ENCODE measurements around the gene GET4. TPM values are rescaled to one million over a fixed set of nuclear protein-coding genes. Genes with fewer than 3 reads are reported as not detected.

Gene GET4
- total and polyA plus RNA-seq, 2 experiments from 2014 or later: 48.3 to 102 TPM

GRCh38 chr7:909358-910329 is 33.3 kb downstream of the GET4 start:
- 54% methylated on average over 53 of the region's 58 CpGs for WGBS (ENCODE audit: low lambda C conversion rate, missing lambda C conversion rate)
- Histone ChIP-seq H3K27ac (peak overlapping the region; percentile 57), H3K4me3 (no peak overlapping the region), H3K9me3 (ENCODE audit: low read depth) (no peaks in the 10 kb centered on the region), H3K9me2 (replicated peaks; ENCODE audit: insufficient read depth) (no peaks in the 10 kb centered on the region), H3K79me2 (no peaks in the 10 kb centered on the region), H3K27me3 (peaks cover 6% of the 10 kb centered on the region), H3K4me1 (ENCODE audit: insufficient read depth) (peaks cover 7% of the 10 kb centered on the region), H3K36me3 (replicated peaks; ENCODE audit: insufficient read depth, low read depth) (no peaks in the 10 kb centered on the region), H4K20me1 (ENCODE audit: insufficient read depth, poor library complexity, severe bottlenecking) (no peaks in the 10 kb centered on the region), H2AFZ (no peak overlapping the region), H3K4me2 (peak overlapping the region; percentile 77)
- TF ChIP-seq CTCF (IDR thresholded peaks at IDR 0.05; ENCODE audit: poor library complexity): no peak
- TF ChIP-seq EZH2phosphoT487 (IDR thresholded peaks at IDR 0.05; ENCODE audit: low read depth, severe bottlenecking, unreplicated experiment): no peak
- no peak for TF ChIP-seq EZH2 (IDR thresholded peaks at IDR 0.05; ENCODE audit: borderline replicate concordance)
- peak; percentile 65 for DNase-seq (ENCODE audit: low spot score)

GRCh38 chr7:910441-910861 is 34.1 kb downstream of the GET4 start:
- Histone ChIP-seq H3K27me3 (peaks cover under 1% of the 10 kb centered on the region), H3K9me2 (replicated peaks; ENCODE audit: insufficient read depth) (no peaks in the 10 kb centered on the region), H3K4me3 (no peak overlapping the region), H4K20me1 (ENCODE audit: insufficient read depth, poor library complexity, severe bottlenecking) (no peaks in the 10 kb centered on the region), H3K4me1 (ENCODE audit: insufficient read depth) (peaks cover 7% of the 10 kb centered on the region), H3K4me2 (no peak overlapping the region), H2AFZ (no peak overlapping the region), H3K79me2 (no peaks in the 10 kb centered on the region), H3K27ac (no peak overlapping the region), H3K9me3 (ENCODE audit: low read depth) (no peaks in the 10 kb centered on the region), H3K36me3 (replicated peaks; ENCODE audit: insufficient read depth, low read depth) (no peaks in the 10 kb centered on the region)
- TF ChIP-seq CTCF (IDR thresholded peaks at IDR 0.05; ENCODE audit: poor library complexity): no peak
- no peak for TF ChIP-seq EZH2 (IDR thresholded peaks at IDR 0.05; ENCODE audit: borderline replicate concordance)
- no peak for TF ChIP-seq EZH2phosphoT487 (IDR thresholded peaks at IDR 0.05; ENCODE audit: low read depth, severe bottlenecking, unreplicated experiment)
- WGBS (ENCODE audit: low lambda C conversion rate, missing lambda C conversion rate): 92% methylated on average over 11 of the region's 11 CpGs
- no peak for DNase-seq (ENCODE audit: low spot score)

- no peak for DNase-seq (ENCODE audit: low spot score)
- no peaks in the 10 kb centered on the region for H3K36me3 ChIP-seq (replicated peaks; ENCODE audit: insufficient read depth, low read depth)
- H3K79me2 ChIP-seq: no peaks in the 10 kb centered on the region
- TF ChIP-seq CTCF (IDR thresholded peaks at IDR 0.05; ENCODE audit: poor library complexity) (no peak), EZH2 (IDR thresholded peaks at IDR 0.05; ENCODE audit: borderline replicate concordance) (no peak), EZH2phosphoT487 (IDR thresholded peaks at IDR 0.05; ENCODE audit: low read depth, severe bottlenecking, unreplicated experiment) (no peak)
- no peaks in the 10 kb centered on the region for H3K27me3 ChIP-seq
- H3K4me3 ChIP-seq: no peak overlapping the region
- H3K27ac ChIP-seq: no peak overlapping the region
- H4K20me1 ChIP-seq (ENCODE audit: insufficient read depth, poor library complexity, severe bottlenecking): no peaks in the 10 kb centered on the region
- H3K9me3 ChIP-seq (ENCODE audit: low read depth): no peaks in the 10 kb centered on the region
- H3K9me2 ChIP-seq (replicated peaks; ENCODE audit: insufficient read depth): no peaks in the 10 kb centered on the region
- H3K4me1 ChIP-seq (ENCODE audit: insufficient read depth): peaks cover 7% of the 10 kb centered on the region
- H3K4me2 ChIP-seq: no peak overlapping the region
- WGBS (ENCODE audit: low lambda C conversion rate, missing lambda C conversion rate): 85% methylated on average over 16 of the region's 19 CpGs
- H2AFZ ChIP-seq: no peak overlapping the region
Observed at GRCh38 chr7:910931-911431, 34.6 kb downstream of the GET4 start.

Data from hepatocyte (in vitro differentiated cells).